Left renal pelvis (tissue), 4 donors: ENCODE measurements around the gene FKBP10. TPM values are rescaled to one million over a fixed set of nuclear protein-coding genes. Genes with fewer than 3 reads are reported as not detected.

ENCODE experiments used
- DNase-seq, 4 donors: peaks; one replicate each; pipeline ENCODE4 v3.0.0-alpha.2; 2013; ENCODE audit warnings: low read depth in 4 of 4, low spot score in 3 of 4
- polyA plus RNA-seq, 4 donors: library from polyadenylated mRNA; unstranded; fragments of 120-200 nt; gene quantifications; one replicate each; pipeline ENCODE4 v1.2.1, GENCODE V29; 2013; ENCODE audit not compliant: insufficient read length in 4 of 4

FKBP10 gene
- polyA plus RNA-seq, 4 donors, result 141 to 260 (median 161) TPM

- DNase-seq, result no peak
Observed at GRCh38 chr17:41781404-41782110, 31.2 kb upstream of the FKBP10 start.

- DNase-seq, result no peak
Observed at GRCh38 chr17:41782142-41782541, 30.7 kb upstream of the FKBP10 start.

- DNase-seq, result peak in 1 of 4 donors; percentile 67
Observed at GRCh38 chr17:41784207-41784744, 28.5 kb upstream of the FKBP10 start.

GRCh38 chr17:41785091-41785858 lies 27.5 kb upstream of the FKBP10 start:
- peak in 1 of 4 donors; percentile 75 for DNase-seq

- no peak for DNase-seq
Observed at GRCh38 chr17:41785859-41786226, 27.0 kb upstream of the FKBP10 start.

- peak; percentile 96 to 99 (median 99) for DNase-seq
Observed at GRCh38 chr17:41786227-41787020, 26.4 kb upstream of the FKBP10 start, which contains the start of gene JUP. Gene JUP (minus strand): TSS chr17:41786711. CDS start chr17:41771854, 14,857 bp downstream.

- DNase-seq, result no peak
Observed at GRCh38 chr17:41787021-41787418, 25.8 kb upstream of the FKBP10 start.

GRCh38 chr17:41792845-41793783 lies 19.7 kb upstream of the FKBP10 start:
- DNase-seq, result peak in 1 of 4 donors; percentile 55

- DNase-seq, result no peak
Observed at GRCh38 chr17:41793784-41794539, 18.8 kb upstream of the FKBP10 start.

- DNase-seq, result no peak
Observed at GRCh38 chr17:41794540-41794975, 18.2 kb upstream of the FKBP10 start.

- DNase-seq, result no peak
Observed at GRCh38 chr17:41796121-41796895, 16.5 kb upstream of the FKBP10 start.

GRCh38 chr17:41797377-41797776 lies 15.4 kb upstream of the FKBP10 start:
- DNase-seq, result no peak

GRCh38 chr17:41799366-41799765 lies 13.4 kb upstream of the FKBP10 start:
- no peak for DNase-seq

GRCh38 chr17:41800601-41801373 lies 12.0 kb upstream of the FKBP10 start:
- peak in 1 of 4 donors; percentile 57 for DNase-seq

- peak in 1 of 4 donors; percentile 89 for DNase-seq
Observed at GRCh38 chr17:41801374-41802271, 11.2 kb upstream of the FKBP10 start.
